MM.1S (cell line): Measurements from ENCODE around the gene INSM2.

Source experiments
- DNase-seq: peaks from one replicate; pipeline ENCODE4 v3.0.0-alpha.2; 2015
- H2AFZ ChIP-seq: fragments of 300-600 bp; sonication (generic); 2 replicates; pipeline ENCODE4 v1.6.0; 2016; ENCODE audit warnings: antibody characterized with exemption, low read length
- H3F3A ChIP-seq: fragments of 300-600 bp; sonication (generic); 2 replicates; pipeline ENCODE4 v1.6.1; 2016; ENCODE audit warnings: mild to moderate bottlenecking, antibody characterized with exemption, low read length, moderate library complexity, mixed read lengths; ENCODE audit not compliant: insufficient read depth
- H3K27ac ChIP-seq: fragments of 300-600 bp; sonication (generic); 2 replicates; pipeline ENCODE4 v1.5.1; 2016; ENCODE audit warnings: mild to moderate bottlenecking, low read length
- H3K27me3 ChIP-seq: fragments of 300-600 bp; sonication (generic); replicated peaks from 2 replicates; pipeline ENCODE4 v1.6.0; 2016; ENCODE audit warnings: low read length; ENCODE audit not compliant: insufficient read depth
- H3K36me3 ChIP-seq: fragments of 300-600 bp; sonication (generic); replicated peaks from 2 replicates; pipeline ENCODE4 v1.6.1; 2016; ENCODE audit warnings: mild to moderate bottlenecking, low read length, mixed read lengths; ENCODE audit not compliant: insufficient read depth
- H3K4me1 ChIP-seq: fragments of 300-600 bp; sonication (generic); 2 replicates; pipeline ENCODE4 v1.6.1; 2016; ENCODE audit warnings: low read length, mixed read lengths
- H3K4me2 ChIP-seq: fragments of 300-600 bp; sonication (generic); 2 replicates; pipeline ENCODE4 v1.6.0; 2016; ENCODE audit warnings: low read depth, low read length
- H3K4me3 ChIP-seq: fragments of 300-600 bp; sonication (generic); 2 replicates; pipeline ENCODE4 v1.5.1; 2016; ENCODE audit warnings: low read length, mixed read lengths
- H3K79me2 ChIP-seq: fragments of 300-600 bp; sonication (generic); 2 replicates; pipeline ENCODE4 v1.6.1; 2016; ENCODE audit warnings: mixed run types, low read length, mixed read lengths
- H3K9ac ChIP-seq: fragments of 300-600 bp; sonication (generic); 2 replicates; pipeline ENCODE4 v1.6.1; 2016; ENCODE audit warnings: low read length, mixed read lengths
- H3K9me2 ChIP-seq: fragments of 300-600 bp; sonication (generic); replicated peaks from 2 replicates; pipeline ENCODE4 v1.6.1; 2016; ENCODE audit warnings: mild to moderate bottlenecking, low read length, mixed read lengths; ENCODE audit not compliant: insufficient read depth
- H3K9me3 ChIP-seq: fragments of 300-600 bp; sonication (generic); replicated peaks from 2 replicates; pipeline ENCODE4 v1.6.1; 2016; ENCODE audit warnings: mild to moderate bottlenecking, low read length, mixed read lengths; ENCODE audit not compliant: insufficient read depth
- H4K20me1 ChIP-seq: fragments of 300-600 bp; sonication (generic); 2 replicates; pipeline ENCODE4 v1.6.1; 2016; ENCODE audit warnings: mild to moderate bottlenecking, low read length, moderate library complexity, mixed read lengths; ENCODE audit not compliant: insufficient read depth
- EZH2 ChIP-seq: fragments of 300-600 bp; sonication (generic); optimal IDR thresholded peaks from 2 replicates; pipeline ENCODE3; 2017; ENCODE audit warnings: low read depth, mild to moderate bottlenecking, antibody characterized with exemption, low read length, mixed read lengths
- EZH2phosphoT487 ChIP-seq: fragments of 300-600 bp; sonication (generic); IDR thresholded peaks from 2 replicates; pipeline ENCODE4 v1.6.1; 2018; ENCODE audit warnings: antibody characterized with exemption, low read length
- TF ChIP-seq, protein P1 (sequence below): fragments of 300-600 bp; sonication (generic); IDR thresholded peaks from 2 replicates; pipeline ENCODE4 v1.5.1; 2016; ENCODE audit warnings: antibody characterized with exemption, low read length, mixed read lengths

Gene INSM2

DNA sequence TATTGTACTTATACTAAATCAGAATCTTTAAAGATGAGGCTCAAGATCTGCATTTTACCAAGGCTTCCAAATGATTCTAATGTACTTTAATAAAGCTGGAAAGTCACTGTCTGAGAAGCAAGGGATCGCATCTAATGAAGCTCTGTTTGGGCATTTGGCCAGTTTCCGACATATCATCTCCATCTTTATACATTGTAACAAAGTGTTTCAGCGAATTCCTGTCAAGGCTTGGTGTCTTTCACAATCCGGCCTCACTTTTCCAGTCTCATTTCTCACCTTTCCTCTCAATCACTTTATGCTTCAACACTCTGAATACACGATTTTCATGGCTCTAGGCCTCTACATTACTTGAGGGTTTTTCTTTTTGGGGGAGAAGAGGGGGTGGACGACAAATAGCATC lies 27.5 kb upstream of the INSM2 start:
- H3K4me2 ChIP-seq: no peak overlapping the region
- H3K9me3 ChIP-seq: no peaks in the 10 kb centered on the region
- no peaks in the 10 kb centered on the region for H3F3A ChIP-seq
- H3K36me3 ChIP-seq: no peaks in the 10 kb centered on the region
- H3K79me2 ChIP-seq: no peaks in the 10 kb centered on the region
- H3K9me2 ChIP-seq: no peaks in the 10 kb centered on the region
- no peak overlapping the region for H2AFZ ChIP-seq
- no peaks in the 10 kb centered on the region for H3K4me1 ChIP-seq
- H3K9ac ChIP-seq: no peak overlapping the region
- H3K27me3 ChIP-seq: no peaks in the 10 kb centered on the region
- no peak for TF ChIP-seq EZH2phosphoT487
- TF ChIP-seq EZH2: no peak
- TF ChIP-seq, protein P1, sequence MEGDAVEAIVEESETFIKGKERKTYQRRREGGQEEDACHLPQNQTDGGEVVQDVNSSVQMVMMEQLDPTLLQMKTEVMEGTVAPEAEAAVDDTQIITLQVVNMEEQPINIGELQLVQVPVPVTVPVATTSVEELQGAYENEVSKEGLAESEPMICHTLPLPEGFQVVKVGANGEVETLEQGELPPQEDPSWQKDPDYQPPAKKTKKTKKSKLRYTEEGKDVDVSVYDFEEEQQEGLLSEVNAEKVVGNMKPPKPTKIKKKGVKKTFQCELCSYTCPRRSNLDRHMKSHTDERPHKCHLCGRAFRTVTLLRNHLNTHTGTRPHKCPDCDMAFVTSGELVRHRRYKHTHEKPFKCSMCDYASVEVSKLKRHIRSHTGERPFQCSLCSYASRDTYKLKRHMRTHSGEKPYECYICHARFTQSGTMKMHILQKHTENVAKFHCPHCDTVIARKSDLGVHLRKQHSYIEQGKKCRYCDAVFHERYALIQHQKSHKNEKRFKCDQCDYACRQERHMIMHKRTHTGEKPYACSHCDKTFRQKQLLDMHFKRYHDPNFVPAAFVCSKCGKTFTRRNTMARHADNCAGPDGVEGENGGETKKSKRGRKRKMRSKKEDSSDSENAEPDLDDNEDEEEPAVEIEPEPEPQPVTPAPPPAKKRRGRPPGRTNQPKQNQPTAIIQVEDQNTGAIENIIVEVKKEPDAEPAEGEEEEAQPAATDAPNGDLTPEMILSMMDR: no peak
- no peak overlapping the region for H3K4me3 ChIP-seq
- H4K20me1 ChIP-seq: no peaks in the 10 kb centered on the region
- H3K27ac ChIP-seq: no peak overlapping the region
- no peak for DNase-seq

DNA sequence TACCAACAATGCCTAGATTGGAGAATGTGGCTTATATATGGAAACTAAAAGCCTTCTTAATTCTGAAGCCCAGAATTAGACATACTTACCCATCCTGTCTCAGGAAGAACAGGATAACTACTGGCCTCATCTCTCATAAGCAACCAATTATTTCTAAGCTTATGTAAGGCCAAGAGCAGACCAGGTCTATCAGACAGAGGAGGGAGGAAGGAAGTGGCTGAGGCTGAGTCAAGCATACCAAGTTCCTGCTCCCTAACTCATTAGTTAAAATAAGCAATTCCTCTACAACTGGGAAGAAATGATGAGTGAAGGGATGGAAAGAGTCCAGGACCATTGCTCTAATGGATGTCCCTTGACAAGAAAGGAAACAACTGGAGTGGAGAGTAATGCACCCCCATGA lies 27.0 kb upstream of the INSM2 start:
- Histone ChIP-seq H3K27ac (no peak overlapping the region), H3K9me3 (no peaks in the 10 kb centered on the region), H3K4me1 (no peaks in the 10 kb centered on the region), H3K9ac (no peak overlapping the region), H3K4me3 (no peak overlapping the region), H4K20me1 (no peaks in the 10 kb centered on the region), H3K79me2 (no peaks in the 10 kb centered on the region), H3K9me2 (no peaks in the 10 kb centered on the region), H2AFZ (no peak overlapping the region), H3K4me2 (no peak overlapping the region), H3F3A (no peaks in the 10 kb centered on the region), H3K27me3 (no peaks in the 10 kb centered on the region), H3K36me3 (no peaks in the 10 kb centered on the region)
- no peak for DNase-seq
- TF ChIP-seq, protein P1: no peak
- TF ChIP-seq EZH2phosphoT487 (no peak), EZH2 (no peak)

GRCh38 chr14:35509846-35510245 lies 24.1 kb upstream of the INSM2 start:
- H3K36me3 ChIP-seq: no peaks in the 10 kb centered on the region
- no peaks in the 10 kb centered on the region for H3F3A ChIP-seq
- H3K27ac ChIP-seq: no peak overlapping the region
- no peak overlapping the region for H3K9ac ChIP-seq
- no peaks in the 10 kb centered on the region for H3K9me2 ChIP-seq
- H3K27me3 ChIP-seq: no peaks in the 10 kb centered on the region
- no peak overlapping the region for H3K4me3 ChIP-seq
- no peaks in the 10 kb centered on the region for H4K20me1 ChIP-seq
- H3K4me1 ChIP-seq: no peaks in the 10 kb centered on the region
- DNase-seq: no peak
- no peak overlapping the region for H3K4me2 ChIP-seq
- TF ChIP-seq, protein P1: no peak
- TF ChIP-seq EZH2phosphoT487 (no peak), EZH2 (no peak)
- no peak overlapping the region for H2AFZ ChIP-seq
- no peaks in the 10 kb centered on the region for H3K9me3 ChIP-seq
- H3K79me2 ChIP-seq: no peaks in the 10 kb centered on the region
